ENCODE measurements around the gene EIF3F. TPM values are rescaled to one million over a fixed set of nuclear protein-coding genes. Genes with fewer than 3 reads are reported as not detected.

EIF3F gene
- total and polyA plus RNA-seq, 2 donors (not counting 1 experiment from before 2014, with no cell fraction given) = 330 to 584 TPM

- peak; percentile 89 for DNase-seq
- H3K4me1 Mint-ChIP-seq = peaks cover 14% of the 10 kb centered on the region
- peaks cover 0 to 3% (median 0%) of the 10 kb centered on the region in 3 donors for H3K9me3 ChIP-seq (ENCODE audit: control extremely low read depth in 1 of 3, control insufficient read depth in 2 of 3, insufficient read depth in 1 of 3, low read length in 2 of 3)
- CTCF ChIA-PET = interaction anchor here (1.6 to 1.7 kb wide), 2 partner anchors 14 to 32 kb away, joined by 3 to 8 read pairs; partner anchors contain the start of gene EIF3F
- H3K27me3 Mint-ChIP-seq = peaks cover 45% of the 10 kb centered on the region
- POLR2A ChIA-PET = interaction anchor here (0.6 kb wide), 1 partner anchor 1320 kb away, joined by 4 read pairs; no protein-coding TSS in a partner anchor
- peak overlapping the region; percentile 85 for H3K4me3 Mint-ChIP-seq
- intact Hi-C loops (cut with micrococcal nuclease) = loop anchor here (2.0 kb wide), 1 partner anchor 32 kb away; the partner anchor contains the start of gene EIF3F
- no peaks in the 10 kb centered on the region for H3K36me3 ChIP-seq (replicated peaks in 1 of 2; ENCODE audit: control extremely low read depth in 1 of 2, control insufficient read depth in 1 of 2, extremely low read depth in 1 of 2, insufficient read depth in 2 of 2, low read length in 1 of 2)
- peak overlapping the region; percentile 75 for H3K9ac ChIP-seq (ENCODE audit: low read length)
- no peaks in the 10 kb centered on the region for H3K79me2 ChIP-seq (ENCODE audit: control insufficient read depth, insufficient read depth, low read length)
- H3K27ac ChIP-seq (ENCODE audit: low read length in 2 of 2) = peak overlapping the region in 1 of 2 donors; percentile 33
- peak overlapping the region; percentile 66 for H2AFZ ChIP-seq (ENCODE audit: insufficient read depth, low read depth, low read length, poor library complexity, severe bottlenecking)
- H3K9me3 Mint-ChIP-seq (ENCODE audit: insufficient read depth) = no peaks in the 10 kb centered on the region
- H3K27ac Mint-ChIP-seq = no peak overlapping the region
- no peak for TF ChIP-seq CTCF (IDR thresholded peaks at IDR 0.05)
- no peak for TF ChIP-seq EZH2 (IDR thresholded peaks at IDR 0.05; ENCODE audit: borderline replicate concordance, insufficient read depth, low read depth, low read length, poor library complexity, severe bottlenecking)
- no peaks in the 10 kb centered on the region for H4K20me1 ChIP-seq (ENCODE audit: control insufficient read depth, insufficient read depth, low read length, poor library complexity, severe bottlenecking)
- H3K4me3 ChIP-seq (ENCODE audit: control extremely low read depth in 1 of 5, extremely low read depth in 1 of 5, insufficient read depth in 1 of 5, low read depth in 2 of 5, low read length in 4 of 5) = peak overlapping the region in 4 of 5 experiments; percentile 31 to 69 (median 60)
- peak; percentile 63 for ATAC-seq (ENCODE audit: low read depth)
- WGBS (ENCODE audit: insufficient coverage) = 5% methylated on average over 62 of the region's 62 CpGs
- peak overlapping the region; percentile 99 for H3K4me2 ChIP-seq (replicated peaks; ENCODE audit: low read depth, low read length, poor library complexity, severe bottlenecking)
- H3K4me1 ChIP-seq (ENCODE audit: control insufficient read depth in 2 of 2, insufficient read depth in 2 of 2, low read length in 2 of 2) = peaks cover 16 to 18% of the 10 kb centered on the region in 2 donors
- H3K27me3 ChIP-seq (replicated peaks in 1 of 4; ENCODE audit: control extremely low read depth in 1 of 4, control insufficient read depth in 3 of 4, insufficient read depth in 4 of 4, low read length in 3 of 4) = peaks cover 0 to 63% (median 37%) of the 10 kb centered on the region in 4 experiments
Observed at GRCh38 chr11:8018484-8019313, 31.6 kb downstream of the EIF3F start.

Data from B cell (primary cell).